Measurements from ENCODE around the gene P3H1. TPM values are rescaled to one million over a fixed set of nuclear protein-coding genes. Genes with fewer than 3 reads are reported as not detected.

P3H1 gene
- total RNA-seq, 1 donor from 2014 or later = 38.1 TPM

DNA sequence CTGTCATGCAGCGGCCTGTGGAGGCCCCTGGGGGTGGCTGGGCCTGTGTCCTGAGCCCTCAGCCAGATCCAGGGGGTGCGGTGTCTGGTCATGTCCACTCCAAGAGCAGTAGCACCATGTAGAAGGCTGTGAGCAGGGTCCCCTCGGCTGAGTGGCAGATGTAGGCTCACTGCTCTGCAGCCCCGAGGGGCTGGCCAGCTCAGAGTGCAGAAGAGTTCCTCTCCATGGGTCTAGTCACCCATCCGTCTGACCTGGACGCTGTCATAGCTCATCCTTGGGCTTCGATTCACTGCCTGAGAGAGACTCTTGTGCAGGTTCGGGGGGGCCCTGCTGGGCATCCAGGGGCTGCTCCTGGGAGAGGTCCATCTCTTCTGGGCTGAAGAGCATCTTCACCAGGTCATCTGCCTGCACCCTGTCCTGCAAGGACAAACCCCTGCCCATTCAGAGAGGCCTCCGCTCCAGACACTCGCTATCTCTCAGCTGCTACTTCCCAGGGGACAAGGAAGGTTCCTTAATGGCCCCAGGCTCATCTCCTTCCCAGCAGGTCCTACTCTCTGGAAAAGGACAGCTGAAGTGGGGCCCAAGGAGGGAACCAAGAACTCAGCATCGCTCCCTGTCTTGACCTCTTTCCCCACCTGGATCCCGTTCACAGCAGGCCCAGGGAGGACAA, 20.3 kb downstream of the P3H1 start:
- intact Hi-C loops (cut with micrococcal nuclease) = loop anchor here (2.0 kb wide), 1 partner anchor 168 kb away; no protein-coding TSS in a partner anchor

DNA sequence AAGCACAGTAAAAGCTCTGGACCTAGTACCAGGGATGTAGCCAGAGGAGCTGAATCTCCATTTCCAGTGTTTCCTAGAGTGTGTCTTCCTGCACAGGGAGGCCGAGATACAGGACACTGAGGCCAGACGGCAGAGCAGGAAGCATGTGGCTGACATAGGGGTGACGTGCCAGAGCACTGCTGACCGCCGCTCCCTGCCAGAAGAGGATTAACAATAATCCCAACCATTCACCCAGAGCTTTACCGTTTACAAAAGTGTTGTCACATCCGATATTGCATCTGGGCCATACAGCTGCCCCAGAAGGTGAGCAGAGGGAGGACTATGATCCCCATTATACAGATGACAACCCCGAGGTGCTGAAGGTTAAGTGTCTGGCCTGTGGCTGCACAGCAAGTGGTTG, 21.0 kb downstream of the P3H1 start:
- intact Hi-C loops (cut with micrococcal nuclease) = loop anchor here (2.0 kb wide), 1 partner anchor 167 kb away; no protein-coding TSS in a partner anchor

DNA sequence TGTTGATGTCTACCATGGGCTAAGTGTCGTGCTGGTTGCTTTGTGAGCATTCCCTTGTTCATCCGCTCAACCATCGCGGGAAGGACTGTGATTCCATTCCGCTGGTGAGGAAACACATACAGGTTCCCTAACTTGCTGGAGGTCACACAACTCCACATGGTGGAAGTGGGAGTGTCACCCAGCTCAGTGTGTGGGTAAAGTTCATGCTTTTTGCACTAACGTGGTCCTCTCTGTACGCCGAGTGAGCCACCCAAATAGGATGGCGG, 22.7 kb downstream of the P3H1 start:
- intact Hi-C loops (cut with micrococcal nuclease) = no loop called here

DNA sequence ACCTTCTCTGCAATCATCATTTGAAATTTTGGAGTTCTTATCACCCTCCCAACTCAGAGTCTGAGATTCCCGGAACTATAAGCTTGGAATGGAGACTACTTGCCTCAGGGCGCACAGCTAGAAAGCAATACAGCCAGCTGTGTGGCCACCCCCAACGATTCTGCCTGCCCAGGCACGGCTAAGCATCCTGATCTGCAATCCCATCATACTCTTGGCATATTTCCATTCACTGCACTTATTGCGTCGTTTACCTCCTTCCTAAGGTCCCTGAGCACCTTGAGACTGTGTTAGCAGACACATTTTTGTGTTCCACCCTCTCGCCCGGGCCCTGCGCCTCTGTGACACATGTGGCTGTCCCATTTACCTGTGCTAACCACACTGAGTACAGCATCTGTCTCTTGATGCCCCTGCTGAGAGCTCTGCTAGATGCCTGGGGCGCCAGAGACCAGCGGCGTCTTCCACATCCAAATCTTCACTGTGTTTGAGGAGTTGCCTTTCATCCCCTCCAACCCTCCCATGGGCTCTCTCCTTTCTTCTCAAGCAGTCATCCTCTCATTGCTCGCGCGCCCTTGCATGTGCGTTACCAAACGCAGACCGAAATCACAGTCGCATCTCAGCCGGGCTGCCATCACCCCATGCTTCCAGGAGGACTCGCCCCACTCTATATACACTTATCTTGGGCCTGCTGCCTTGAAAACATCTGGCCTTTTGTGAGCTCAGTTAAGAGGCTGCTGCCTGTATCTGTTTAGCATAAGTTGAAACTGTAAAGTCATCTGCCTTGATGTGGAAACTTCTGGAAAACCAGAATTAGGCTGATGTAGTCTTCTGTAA, 23.3 kb downstream of the P3H1 start:
- intact Hi-C loops (cut with micrococcal nuclease) = no loop called here

DNA sequence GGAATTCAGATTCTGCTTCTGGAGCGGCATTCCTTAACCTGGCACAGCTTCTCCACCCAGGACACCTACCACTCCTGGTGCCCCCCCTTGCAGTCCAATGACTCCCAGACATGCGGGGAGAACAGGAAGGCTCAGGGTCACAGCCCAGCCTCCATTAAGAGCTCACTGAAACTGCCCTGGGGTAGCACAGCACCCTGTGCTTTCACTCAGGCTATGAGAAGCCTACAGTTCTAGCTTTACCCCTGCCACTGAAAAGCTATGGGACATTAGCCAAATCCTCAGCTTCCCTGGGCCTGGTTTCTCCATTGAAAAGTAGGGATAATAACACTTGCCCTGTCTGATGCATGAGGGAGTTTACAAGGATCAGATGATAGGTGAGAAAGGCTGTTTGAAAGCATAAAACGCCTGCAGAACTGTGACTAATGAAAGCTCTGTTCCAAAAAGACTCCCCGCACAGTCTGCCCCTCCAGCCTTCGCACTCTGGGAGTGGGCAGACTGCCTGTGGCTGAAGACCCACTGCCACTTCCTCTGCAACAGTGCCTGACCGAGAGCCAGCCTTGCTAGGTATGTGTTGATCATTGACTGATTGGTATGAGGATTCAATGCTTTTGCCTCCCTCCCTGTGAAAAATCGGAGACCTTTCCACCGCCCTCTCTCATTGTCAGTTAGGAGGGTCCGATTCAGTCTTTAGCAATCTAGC, 24.1 kb downstream of the P3H1 start:
- intact Hi-C loops (cut with micrococcal nuclease) = no loop called here

DNA sequence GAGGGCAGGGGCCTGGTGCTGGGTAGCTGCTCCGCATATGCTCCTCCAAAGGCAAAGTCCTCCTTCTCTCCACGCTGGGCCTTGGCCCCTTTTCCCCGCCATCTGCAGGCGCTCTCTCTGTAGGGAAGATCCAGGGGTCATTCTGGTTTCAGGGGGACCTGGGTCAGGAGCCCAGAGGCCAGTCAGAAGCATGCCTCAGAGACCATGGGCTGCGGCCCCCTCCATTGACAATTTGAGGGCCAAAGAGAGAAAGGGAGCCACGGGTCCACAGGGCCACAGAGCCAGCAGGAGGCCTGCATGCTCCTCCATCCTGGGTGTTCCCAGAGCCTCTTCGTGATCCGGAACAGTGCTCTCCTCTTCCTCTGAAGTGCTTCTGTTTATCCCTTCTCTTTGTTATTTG, 24.7 kb downstream of the P3H1 start:
- intact Hi-C loops (cut with micrococcal nuclease) = no loop called here

DNA sequence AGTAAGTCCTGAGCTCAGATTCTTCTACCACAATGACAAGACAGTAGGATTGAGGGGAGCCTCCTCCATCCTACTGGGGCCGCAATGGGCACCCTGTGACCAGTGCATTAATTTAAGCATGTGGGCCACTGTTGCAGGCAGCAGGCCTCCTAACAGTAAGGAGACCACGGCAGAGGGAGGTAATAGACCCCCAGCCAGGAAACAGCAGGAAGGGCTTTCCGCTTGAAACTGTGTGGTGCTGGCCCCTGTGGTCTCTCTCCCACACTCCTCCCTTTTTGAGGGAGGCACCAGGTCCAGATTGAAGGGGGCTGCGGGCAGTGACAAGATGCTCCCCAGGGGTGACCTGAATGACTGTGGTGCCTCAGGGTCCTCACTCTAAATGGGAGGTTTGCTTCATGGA, 25.1 kb downstream of the P3H1 start:
- intact Hi-C loops (cut with micrococcal nuclease) = no loop called here

DNA sequence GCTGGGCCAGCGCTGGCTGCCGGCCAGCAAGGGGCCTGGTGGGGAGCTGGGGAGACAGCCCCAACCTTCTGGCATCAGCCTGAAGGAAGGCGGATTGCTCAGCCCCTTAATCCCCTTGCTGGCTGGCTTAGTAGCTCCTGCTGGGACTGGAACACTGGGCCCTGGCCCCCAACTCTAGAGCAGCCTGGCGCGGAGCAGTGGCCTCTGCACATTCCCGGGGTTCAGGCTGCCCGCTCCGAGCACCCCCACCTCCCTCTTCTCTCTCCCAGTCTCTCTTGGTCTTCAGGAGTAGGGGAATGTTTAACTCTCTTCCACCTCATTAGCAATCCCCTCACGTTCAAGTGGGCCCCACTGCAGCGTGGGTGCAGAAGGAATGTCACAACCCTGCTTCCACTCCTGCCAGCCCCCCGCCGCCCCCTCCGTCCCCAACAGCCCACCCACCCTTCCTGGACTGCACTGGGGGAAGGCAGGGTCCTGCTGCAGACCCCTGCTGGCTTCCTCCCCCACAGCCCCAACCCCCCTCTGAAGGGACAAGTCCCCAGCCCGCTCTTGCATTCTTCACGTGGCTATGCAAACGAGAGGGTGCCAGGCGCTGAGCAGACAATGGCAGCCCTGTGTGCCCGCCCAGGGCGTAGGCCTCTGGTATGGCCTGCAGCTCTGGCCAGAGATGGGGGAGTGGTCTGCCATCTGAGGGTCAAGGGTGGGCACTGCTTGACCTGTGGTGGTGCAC, 25.8 kb downstream of the P3H1 start:
- intact Hi-C loops (cut with micrococcal nuclease) = no loop called here

DNA sequence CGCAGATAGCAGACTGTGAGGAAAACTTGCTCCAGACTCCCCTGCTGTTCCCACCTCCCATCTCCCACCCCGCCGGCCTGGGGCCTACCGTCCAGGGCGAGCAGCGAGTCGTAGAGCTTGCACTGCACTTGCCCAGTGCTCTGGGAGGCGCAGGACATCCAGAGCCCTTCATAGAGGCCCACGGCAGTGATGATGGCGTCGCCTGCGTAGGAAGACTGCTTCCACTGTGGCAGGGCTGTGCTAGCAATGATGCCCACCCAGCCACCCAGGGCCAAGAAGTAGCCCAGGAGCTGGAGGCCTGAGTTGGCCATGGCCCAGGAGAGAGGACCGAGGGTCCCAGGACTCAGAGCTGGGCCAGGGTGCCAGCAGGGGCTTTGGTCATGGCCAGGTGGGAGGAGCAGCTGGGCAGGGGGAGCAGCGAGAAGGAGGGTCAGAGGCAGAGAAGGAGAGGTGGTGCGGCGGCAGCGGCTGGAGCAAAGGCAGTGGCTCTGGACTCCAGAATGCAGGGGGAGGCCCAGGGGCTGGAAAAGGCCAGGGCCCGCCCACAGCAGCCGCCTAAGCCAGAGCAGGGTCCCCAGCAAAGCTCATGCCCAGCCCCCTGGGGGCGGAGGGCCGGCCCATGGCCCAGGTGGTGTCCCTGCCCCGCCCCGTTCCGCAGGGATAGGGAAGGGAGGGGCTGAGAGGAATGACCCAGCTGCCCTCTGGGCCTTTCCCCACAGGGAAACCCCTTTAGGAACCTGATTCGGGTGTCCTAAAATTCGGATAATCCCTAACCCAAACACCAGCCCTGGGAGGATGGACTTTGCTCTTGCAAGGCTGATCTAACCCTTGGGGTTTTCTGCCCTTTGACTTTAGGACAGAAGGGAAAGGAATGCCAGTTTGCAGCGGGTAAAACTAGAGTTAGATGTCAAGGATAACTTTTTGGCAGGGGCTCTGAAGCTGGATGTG, 26.8 kb downstream of the P3H1 start, which contains the start of gene CLDN19:
Gene CLDN19 (minus strand): TSS at position 484 of the 948 bp plus-strand sequence. CDS start 173 bp downstream, at position 311.
- intact Hi-C loops (cut with micrococcal nuclease) = no loop called here

DNA sequence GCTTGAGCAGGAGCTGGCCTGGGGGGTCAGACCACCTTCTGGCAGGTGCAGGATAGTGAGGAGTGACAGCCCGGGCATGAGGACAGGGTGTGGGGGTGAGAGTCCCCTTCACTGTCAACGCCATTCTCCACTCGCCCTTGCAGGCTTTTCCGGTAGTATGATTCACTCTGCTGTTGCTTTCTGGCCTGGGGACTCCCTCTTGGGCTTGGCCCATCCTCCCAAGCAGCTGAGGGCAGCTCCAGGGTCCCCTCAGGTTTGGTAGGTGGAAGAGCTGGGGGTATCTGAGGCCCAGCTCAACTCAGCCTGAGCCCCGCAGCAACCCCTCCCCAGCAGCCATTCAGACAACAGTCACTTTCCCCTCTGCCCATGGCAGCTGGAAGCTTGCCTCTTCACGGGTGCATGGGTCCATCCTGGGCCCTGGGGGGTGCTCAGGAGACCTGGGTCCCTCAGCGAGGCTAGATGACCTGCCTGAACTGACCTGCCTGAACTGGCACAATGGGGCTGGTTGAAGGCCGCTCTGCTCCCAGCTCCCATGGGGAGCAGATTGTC, 28.1 kb downstream of the P3H1 start:
- intact Hi-C loops (cut with micrococcal nuclease) = no loop called here

DNA sequence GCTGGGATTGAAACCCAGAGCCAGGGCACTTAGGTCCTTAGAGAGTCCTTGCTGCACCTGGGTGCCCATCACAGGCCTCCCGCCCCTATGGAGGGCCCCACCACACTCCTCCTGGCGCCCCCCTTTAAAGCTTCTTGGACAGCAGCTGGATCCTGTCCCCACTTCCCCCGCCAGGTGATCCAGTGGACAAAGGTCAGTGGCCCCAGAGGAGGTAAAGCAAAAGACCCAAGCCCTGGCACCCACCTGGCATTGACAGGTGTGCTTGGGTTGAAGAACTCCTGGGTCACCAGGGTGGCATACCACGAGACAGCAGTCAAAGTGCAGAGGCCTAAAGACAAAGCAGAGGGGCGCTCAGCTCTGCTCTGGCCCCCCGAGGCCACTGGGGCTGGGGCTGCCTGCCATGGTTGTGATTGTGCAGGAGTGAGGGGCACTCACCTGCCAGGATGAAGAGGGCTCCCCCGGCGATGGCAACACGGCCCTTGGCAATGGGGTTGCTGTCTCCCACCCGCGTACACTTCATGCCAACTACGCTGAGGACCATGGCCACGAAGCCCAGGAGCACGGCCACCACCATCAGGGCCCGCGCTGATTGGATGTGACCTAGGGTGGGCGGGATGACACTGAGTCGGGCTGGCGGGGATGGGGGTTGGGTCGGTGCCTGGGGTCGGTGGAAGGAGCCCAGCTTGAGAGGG, 28.7 kb downstream of the P3H1 start:
- intact Hi-C loops (cut with micrococcal nuclease) = no loop called here

DNA sequence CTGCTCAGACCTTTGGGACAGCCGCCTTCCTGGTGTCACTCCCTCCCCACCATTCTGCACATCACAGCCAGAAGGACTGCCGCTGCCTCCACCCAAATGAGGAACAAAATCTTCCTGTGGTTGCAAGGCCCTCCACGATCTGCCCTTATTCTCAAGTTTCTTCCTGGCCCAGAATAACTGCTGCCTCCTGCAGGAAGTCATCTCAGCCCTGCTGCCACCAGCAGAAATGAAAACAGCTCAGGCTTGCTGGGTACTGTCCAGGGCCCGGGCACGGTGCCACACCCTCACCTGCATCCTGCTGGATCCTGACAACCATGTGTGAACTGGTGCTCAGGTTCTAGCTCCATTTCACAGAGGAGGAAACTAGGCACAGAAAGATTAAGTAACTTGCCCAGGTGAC, 29.6 kb downstream of the P3H1 start:
- intact Hi-C loops (cut with micrococcal nuclease) = no loop called here

DNA sequence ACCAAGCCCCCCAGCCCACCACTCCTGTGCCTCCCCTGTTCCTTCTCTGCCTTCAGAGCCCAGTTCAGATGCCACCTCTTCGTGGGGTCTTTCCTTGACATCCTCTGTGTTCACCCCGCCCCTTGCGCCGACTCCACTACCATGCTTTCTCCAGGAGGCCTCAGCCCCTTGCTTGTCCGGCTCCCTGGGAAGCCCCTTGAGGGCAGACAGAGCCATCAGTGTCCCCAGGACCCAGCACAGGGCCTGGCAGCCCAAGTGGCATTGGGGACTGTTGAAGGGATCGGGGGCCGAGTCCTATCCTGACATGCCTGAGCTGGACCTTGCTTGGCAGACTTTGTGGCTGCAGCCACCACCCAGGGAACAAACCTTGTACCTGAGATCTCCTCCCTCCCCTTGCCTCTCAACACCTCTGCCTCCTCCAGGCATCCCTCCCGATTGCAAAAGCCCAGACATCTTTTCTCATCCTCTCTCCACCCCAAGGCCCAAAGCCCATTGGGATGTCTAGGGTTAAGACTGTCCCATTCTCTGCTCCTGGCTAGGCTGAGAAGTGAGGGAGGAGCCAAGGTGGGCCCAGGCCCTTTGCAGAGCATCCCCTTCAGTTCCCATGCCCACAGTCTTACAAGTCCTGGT, 30.1 kb downstream of the P3H1 start:
- intact Hi-C loops (cut with micrococcal nuclease) = no loop called here

DNA sequence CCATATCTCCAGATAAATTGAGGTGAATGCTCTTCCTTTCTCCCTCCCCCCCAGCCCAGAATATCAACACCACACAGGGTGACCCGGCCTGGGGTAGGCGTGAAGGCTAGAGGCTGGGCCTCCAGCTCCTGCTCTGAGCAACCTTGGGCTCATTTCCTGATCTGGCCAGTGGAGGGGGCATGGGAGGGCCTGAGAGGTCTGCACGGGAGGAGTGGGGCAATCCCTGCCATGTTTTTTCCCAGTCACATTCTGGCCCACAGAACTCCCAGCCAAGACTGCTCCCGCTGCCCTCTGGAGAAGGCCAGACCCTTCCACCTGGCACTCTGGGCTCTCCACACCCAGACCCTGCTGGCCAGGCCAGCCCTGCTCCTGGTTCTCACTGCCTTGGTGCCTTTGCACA, 30.7 kb downstream of the P3H1 start:
- intact Hi-C loops (cut with micrococcal nuclease) = no loop called here

DNA sequence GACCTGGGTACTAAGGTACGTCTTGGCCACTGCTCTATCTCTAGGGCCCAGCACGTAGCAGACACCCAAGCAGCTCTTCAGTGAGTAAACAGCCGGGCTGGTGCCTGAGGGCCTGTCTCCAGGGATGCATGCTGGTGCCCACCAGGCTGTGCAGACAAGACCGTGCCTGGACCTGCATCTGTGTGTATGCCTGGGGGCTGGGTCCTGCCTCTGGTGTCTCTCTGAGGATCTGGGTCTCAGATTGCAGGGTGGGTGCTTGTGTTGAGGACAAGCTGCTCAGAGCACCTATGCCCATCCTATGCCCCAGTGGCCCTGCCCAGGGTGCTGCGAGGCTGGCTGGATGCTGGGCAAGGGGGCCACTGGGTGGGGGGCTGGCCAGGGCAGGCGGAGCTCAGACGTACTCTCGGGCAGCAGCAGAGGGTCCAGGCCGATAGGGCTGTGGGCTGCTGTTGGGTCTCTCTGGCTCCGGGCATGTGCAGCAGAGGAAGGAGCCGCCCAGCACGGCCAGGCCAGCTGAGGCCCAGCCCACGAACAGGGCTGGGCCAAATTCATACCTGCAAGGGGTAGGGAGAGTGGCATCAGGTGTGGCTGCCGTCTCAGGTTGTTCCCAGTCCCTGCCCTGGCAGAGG, 31.2 kb downstream of the P3H1 start:
- intact Hi-C loops (cut with micrococcal nuclease) = no loop called here

DNA sequence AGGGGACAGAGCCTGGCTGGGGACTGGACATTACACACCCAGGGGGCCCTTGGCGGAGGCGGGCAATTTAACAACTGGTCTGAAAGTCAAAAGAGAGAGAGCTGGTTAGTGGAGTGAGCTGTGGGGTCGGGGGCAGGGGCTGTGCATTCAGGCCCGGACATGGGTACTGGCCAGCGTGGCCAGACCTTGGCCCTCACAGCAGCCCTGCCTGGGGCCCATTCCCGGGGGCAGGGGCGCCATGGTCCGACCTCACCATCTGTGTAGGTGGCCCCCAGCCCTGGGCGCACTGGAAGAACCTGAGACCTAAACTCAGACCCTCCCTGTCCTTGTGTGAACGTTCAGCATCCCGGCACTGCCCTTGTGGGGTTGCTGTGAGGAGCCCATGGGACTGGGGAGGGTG, 31.8 kb downstream of the P3H1 start:
- intact Hi-C loops (cut with micrococcal nuclease) = no loop called here

DNA sequence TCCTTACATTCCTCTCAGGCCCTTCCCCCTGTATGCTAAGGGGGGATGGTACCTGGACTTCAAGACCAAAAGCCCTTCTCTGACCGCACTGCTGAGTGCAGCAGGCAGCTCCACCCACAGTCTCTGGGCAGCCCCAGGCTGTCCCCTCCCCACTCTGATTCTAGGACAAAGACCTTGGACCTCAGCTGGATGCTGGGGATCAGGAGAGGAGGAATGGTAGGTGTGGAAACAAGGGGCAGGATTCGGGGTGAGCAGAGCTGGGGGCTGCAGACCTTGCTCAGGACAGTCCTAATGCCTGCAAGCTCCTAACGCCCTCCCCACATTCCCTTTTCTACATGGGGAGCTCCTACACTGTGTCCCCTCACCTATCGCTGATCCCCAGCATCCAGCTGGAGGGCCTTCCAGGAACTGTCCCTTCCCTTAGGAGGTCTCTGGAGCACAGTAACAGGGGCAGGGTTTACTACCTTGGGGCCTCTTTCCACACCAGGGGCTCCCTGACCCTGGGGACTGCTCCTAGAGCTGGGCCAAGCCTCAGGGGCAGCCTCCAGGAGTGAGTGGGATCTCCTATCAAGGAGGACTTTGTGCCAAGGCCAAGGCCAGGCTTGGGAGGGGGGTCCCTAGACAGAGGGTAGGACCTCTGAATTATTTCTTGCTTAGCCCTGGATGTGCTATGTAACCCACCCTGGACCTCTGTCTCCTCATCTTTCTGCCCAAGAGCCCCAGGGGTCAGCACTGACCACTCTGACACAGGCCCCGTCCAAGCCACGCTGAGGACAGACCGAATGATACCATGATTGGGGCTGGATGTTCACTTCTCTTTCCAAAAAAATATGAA, 32.4 kb downstream of the P3H1 start:
- intact Hi-C loops (cut with micrococcal nuclease) = no loop called here

All from T-helper 2 cell treated with Interferon-gamma antibody and Interleukin-4, amounts not matched to agents 100 ng/mL and 5 ng/mL, for 36 hours (primary cell).